Measurements from ENCODE around the gene GANAB.
"Not testable (repeated sequence)": the region's sequence is repeated elsewhere in the genome, so short reads cannot be mapped to it uniquely, and the experiment has no call there.

The GANAB gene

GRCh38 chr11:62645946-62646824 is at the start of gene GANAB:
Gene GANAB, minus strand, starts transcription at chr11:62646613. Its CDS starts 14 bp downstream, at chr11:62646599.
- peak; percentile 98 to 99 for DNase-seq

GRCh38 chr11:62694455-62695167 is 48.2 kb upstream of the GANAB start:
- peak; percentile 81 to 84 for DNase-seq

GRCh38 chr11:62693624-62694023 is 47.2 kb upstream of the GANAB start:
- not testable (repeated sequence) for DNase-seq

- DNase-seq: no peak
These were observed 43.2 kb upstream of the GANAB start, which contains the start of gene LRRN4CL for GRCh38 chr11:62689421-62690183. Gene LRRN4CL, minus strand, starts transcription at chr11:62689530. Its CDS starts 1,022 bp downstream, at chr11:62688508.

GRCh38 chr11:62688491-62688890 is 42.1 kb upstream of the GANAB start:
- DNase-seq: no peak

GRCh38 chr11:62687508-62688396 is 41.3 kb upstream of the GANAB start:
- DNase-seq: no peak

GRCh38 chr11:62682518-62682917 is 36.1 kb upstream of the GANAB start:
- DNase-seq: no peak

- peak; percentile 48 to 63 for DNase-seq
These were observed 34.4 kb upstream of the GANAB start for GRCh38 chr11:62680825-62681240.

GRCh38 chr11:62678770-62679696 is 32.6 kb upstream of the GANAB start, which contains the start of gene UBXN1:
Gene UBXN1, minus strand, starts transcription at chr11:62679073. Its CDS starts 150 bp downstream, at chr11:62678923.
- peak; percentile 87 to 88 for DNase-seq

- no peak for DNase-seq
These were observed 32.0 kb upstream of the GANAB start for GRCh38 chr11:62678433-62678769.

- DNase-seq: no peak
These were observed 31.3 kb upstream of the GANAB start for GRCh38 chr11:62677714-62678113.

- DNase-seq: no peak
These were observed 30.7 kb upstream of the GANAB start for GRCh38 chr11:62677156-62677555.

- no peak for DNase-seq
These were observed 30.3 kb upstream of the GANAB start for GRCh38 chr11:62676698-62677097.

GRCh38 chr11:62675415-62675814 is 29.0 kb upstream of the GANAB start:
- DNase-seq: not testable (repeated sequence)

GRCh38 chr11:62673196-62673525 is 26.7 kb upstream of the GANAB start:
- no peak for DNase-seq

GRCh38 chr11:62671608-62672389 is 25.4 kb upstream of the GANAB start, which contains the start of the genes LBHD1 and UQCC3:
Gene LBHD1, minus strand, starts transcription at chr11:62672267. Its CDS starts 2,236 bp downstream, at chr11:62670031.
Gene UQCC3, plus strand, starts transcription at chr11:62671673. Its CDS starts 73 bp downstream, at chr11:62671746.
- peak; percentile 78 to 87 for DNase-seq

- DNase-seq: no peak
These were observed 24.8 kb upstream of the GANAB start for GRCh38 chr11:62671236-62671607.

- no peak for DNase-seq
These were observed 23.2 kb upstream of the GANAB start for GRCh38 chr11:62669420-62670161.

- no peak for DNase-seq
These were observed 21.0 kb upstream of the GANAB start for GRCh38 chr11:62667460-62667859.
